MCF 10A (cell line): ENCODE measurements around the gene UBE2D4. TPM values are rescaled to one million over a fixed set of nuclear protein-coding genes. Genes with fewer than 3 reads are reported as not detected.
"Not testable (repeated sequence)": the region's sequence is repeated elsewhere in the genome, so short reads cannot be mapped to it uniquely, and the experiment has no call there.

Experiments used
- BruUV-seq: library from RNA; stranded (reverse); fragments of 400-500 nt; replicated peaks from 2 replicates; lab custom pipeline; 2021; lab: Mats Ljungman, UMichigan
- CTCF ChIA-PET: fragments of 300-600 bp; sonication (Branson Sonifier 250); formaldehyde crosslinking; extraction: SDS; loops from one replicate; lab custom pipeline; 2021; ENCODE audit warnings: antibody characterized with exemption, inconsistent platforms; lab: Yijun Ruan, JAX
- POLR2A ChIA-PET: fragments of 300-600, 350-650 bp; sonication (Branson Sonifier 250); formaldehyde crosslinking; extraction: SDS; loops from one replicate; lab custom pipeline; 2020; ENCODE audit warnings: antibody characterized with exemption, inconsistent platforms; lab: Yijun Ruan, JAX
- DNase-seq: peaks from one replicate; pipeline ENCODE4 v3.0.0-alpha.2; 2018; ENCODE audit not compliant: unreplicated experiment
- H3K27ac Mint-ChIP-seq: one replicate; pipeline ENCODE4 v1.8.0; 2022; ENCODE audit warnings: mild to moderate bottlenecking, low read depth, mixed read lengths; ENCODE audit not compliant: unreplicated experiment
- H3K27me3 Mint-ChIP-seq: one replicate; pipeline ENCODE4 v1.8.0; 2022; ENCODE audit warnings: mixed read lengths; ENCODE audit not compliant: insufficient read depth, unreplicated experiment
- H3K36me3 Mint-ChIP-seq: one replicate; pipeline ENCODE4 v1.8.0; 2022; ENCODE audit warnings: mild to moderate bottlenecking, moderate library complexity, mixed read lengths; ENCODE audit not compliant: insufficient read depth, unreplicated experiment
- H3K4me1 Mint-ChIP-seq: one replicate; pipeline ENCODE4 v1.8.0; 2022; ENCODE audit warnings: mixed read lengths; ENCODE audit not compliant: insufficient read depth, unreplicated experiment
- H3K4me3 Mint-ChIP-seq: one replicate; pipeline ENCODE4 v1.8.0; 2022; ENCODE audit warnings: mild to moderate bottlenecking, moderate library complexity, mixed read lengths; ENCODE audit not compliant: unreplicated experiment
- H3K9me3 Mint-ChIP-seq: one replicate; pipeline ENCODE4 v1.8.0; 2022; ENCODE audit warnings: mixed read lengths; ENCODE audit not compliant: unreplicated experiment
- intact Hi-C: fragments of 100-400 bp; cut with micrococcal nuclease; formaldehyde crosslinking; loops from 2 replicates; pipeline ENCODE4 v1.14.1; 2022
- total RNA-seq: library from RNA; stranded (reverse); gene quantifications from 2 replicates; pipeline ENCODE4 v1.2.3, GENCODE V29; 2022
- TF ChIP-seq, protein P1 (sequence below): fragments of 200-600 bp; IDR thresholded peaks from one replicate; pipeline ENCODE4 v1.8.0; 2022; ENCODE audit warnings: antibody characterized with exemption, mild to moderate bottlenecking; ENCODE audit not compliant: unreplicated experiment

The UBE2D4 gene
- total RNA-seq, 1 experiment from 2014 or later = 13.7 TPM

DNA sequence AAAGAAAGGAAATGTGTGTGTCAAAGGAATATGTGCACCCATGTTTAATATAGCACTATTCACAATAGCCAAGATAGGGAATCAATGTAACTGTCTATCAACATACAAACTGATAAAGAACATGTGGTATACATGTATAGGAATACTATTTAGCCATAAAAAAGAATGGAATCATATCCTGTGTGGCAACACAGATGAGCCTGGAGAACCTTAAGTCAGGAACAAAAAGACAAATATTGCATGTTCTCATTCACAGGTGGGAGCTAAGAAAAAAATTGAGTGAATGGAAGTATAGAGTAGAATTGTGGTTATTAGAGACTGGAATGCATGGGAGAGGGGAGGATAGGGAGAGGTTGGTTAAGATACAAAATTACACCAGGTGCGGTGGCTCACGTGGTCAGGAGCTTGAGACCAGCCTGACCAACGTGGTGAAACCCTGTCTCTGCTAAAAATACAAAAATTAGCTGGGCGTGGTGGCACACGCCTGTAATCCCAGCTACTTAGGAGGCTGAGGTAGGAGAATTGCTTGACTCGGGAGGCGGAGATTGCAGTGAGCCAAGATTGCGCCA is 30.3 kb upstream of the UBE2D4 start:
- no peaks in the 10 kb centered on the region for H3K27me3 Mint-ChIP-seq
- H3K27ac Mint-ChIP-seq = no peak overlapping the region
- H3K36me3 Mint-ChIP-seq = peaks cover 38% of the 10 kb centered on the region
- intact Hi-C loops = no loop called here
- no TSS peak for BruUV-seq
- ChIA-PET CTCF (interaction anchor here (0.6 kb wide), 1 partner anchor 54 kb away, joined by 3 read pairs; no protein-coding TSS in a partner anchor), POLR2A (interaction anchor here (1.4 kb wide), 1 partner anchor 12 kb away, joined by 4 read pairs; no protein-coding TSS in a partner anchor)
- peaks cover 21% of the 10 kb centered on the region for H3K4me1 Mint-ChIP-seq
- peaks cover 7% of the 10 kb centered on the region for H3K9me3 Mint-ChIP-seq
- TF ChIP-seq, protein P1, sequence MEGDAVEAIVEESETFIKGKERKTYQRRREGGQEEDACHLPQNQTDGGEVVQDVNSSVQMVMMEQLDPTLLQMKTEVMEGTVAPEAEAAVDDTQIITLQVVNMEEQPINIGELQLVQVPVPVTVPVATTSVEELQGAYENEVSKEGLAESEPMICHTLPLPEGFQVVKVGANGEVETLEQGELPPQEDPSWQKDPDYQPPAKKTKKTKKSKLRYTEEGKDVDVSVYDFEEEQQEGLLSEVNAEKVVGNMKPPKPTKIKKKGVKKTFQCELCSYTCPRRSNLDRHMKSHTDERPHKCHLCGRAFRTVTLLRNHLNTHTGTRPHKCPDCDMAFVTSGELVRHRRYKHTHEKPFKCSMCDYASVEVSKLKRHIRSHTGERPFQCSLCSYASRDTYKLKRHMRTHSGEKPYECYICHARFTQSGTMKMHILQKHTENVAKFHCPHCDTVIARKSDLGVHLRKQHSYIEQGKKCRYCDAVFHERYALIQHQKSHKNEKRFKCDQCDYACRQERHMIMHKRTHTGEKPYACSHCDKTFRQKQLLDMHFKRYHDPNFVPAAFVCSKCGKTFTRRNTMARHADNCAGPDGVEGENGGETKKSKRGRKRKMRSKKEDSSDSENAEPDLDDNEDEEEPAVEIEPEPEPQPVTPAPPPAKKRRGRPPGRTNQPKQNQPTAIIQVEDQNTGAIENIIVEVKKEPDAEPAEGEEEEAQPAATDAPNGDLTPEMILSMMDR = no peak
- no peak for DNase-seq
- H3K4me3 Mint-ChIP-seq = no peak overlapping the region

DNA sequence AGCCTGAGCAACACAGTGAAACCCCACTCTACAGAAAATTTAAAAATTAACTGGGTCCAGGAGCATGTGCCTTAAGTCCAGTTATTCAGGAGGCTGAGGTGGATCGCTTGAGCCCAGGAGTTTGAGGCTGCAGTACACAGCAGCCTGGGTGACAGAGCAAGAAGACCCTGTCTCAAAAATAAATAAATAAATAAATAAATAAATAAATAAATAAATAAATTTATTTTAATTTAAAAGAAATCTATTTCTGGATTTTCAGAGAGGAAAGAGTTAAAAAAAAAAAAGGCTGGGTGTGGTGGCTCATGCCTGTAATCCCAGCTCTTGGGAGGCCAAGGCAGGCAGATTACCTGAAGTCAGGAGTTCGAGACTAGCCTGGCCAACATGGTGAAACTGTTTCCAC is 27.7 kb upstream of the UBE2D4 start:
- Mint-ChIP-seq H3K4me1 (peaks cover 33% of the 10 kb centered on the region), H3K36me3 (peaks cover 23% of the 10 kb centered on the region)
- H3K9me3 Mint-ChIP-seq, H3K27ac Mint-ChIP-seq, intact Hi-C loops, H3K27me3 Mint-ChIP-seq, DNase-seq, CTCF ChIA-PET, BruUV-seq, H3K4me3 Mint-ChIP-seq: not testable (repeated sequence)
- POLR2A ChIA-PET = interaction anchor here (1.0 kb wide), 1 partner anchor 28 kb away, joined by 5 read pairs; the partner anchor contains the start of gene UBE2D4

- DNase-seq = no peak
- intact Hi-C loops = no loop called here
- no peaks in the 10 kb centered on the region for H3K27me3 Mint-ChIP-seq
- peaks cover 13% of the 10 kb centered on the region for H3K36me3 Mint-ChIP-seq
- H3K4me3 Mint-ChIP-seq = no peak overlapping the region
- ChIA-PET POLR2A (interaction anchor here (3.0 kb wide), 1 partner anchor 34 kb away, joined by 29 read pairs; the partner anchor contains the start of gene MRPS24), CTCF (interaction anchor here (0.6 to 0.9 kb wide), 3 partner anchors 9 to 190 kb away, joined by 3 read pairs; no protein-coding TSS in a partner anchor)
- BruUV-seq = no TSS peak
- H3K9me3 Mint-ChIP-seq = no peaks in the 10 kb centered on the region
- peaks cover 34% of the 10 kb centered on the region for H3K4me1 Mint-ChIP-seq
- TF ChIP-seq, protein P1 = no peak
- no peak overlapping the region for H3K27ac Mint-ChIP-seq
Observed at GRCh38 chr7:43902542-43903054, 23.6 kb upstream of the UBE2D4 start.

DNA sequence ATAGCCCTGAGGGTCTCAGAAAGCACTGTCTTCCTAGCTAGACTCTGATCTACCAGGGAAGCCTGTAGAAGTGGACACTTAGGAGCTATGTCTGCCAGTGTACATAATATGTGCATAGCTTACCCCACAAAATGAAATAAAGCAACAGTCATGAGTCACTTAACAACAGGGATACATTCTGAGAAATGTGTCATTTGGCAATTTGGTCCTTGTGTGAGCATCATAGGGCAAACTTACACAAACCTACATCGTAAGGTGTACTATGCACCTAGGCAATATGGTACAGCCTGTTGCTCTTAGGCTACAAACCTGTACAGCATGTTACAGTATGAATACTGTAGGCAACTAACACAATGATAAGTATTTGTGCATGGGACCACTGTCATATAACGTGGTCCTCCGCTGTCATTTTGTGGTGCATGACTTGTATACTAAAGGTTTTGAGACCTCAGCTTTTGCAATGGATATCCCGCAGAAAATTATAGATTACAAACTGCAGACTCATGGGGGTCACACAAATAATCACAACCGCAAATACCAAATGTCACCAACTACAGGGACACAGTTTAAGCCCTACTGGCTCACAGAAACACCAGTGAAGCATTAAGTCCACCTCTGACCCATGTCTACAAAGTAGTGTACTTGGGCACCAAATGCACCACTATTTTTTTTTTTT is 21.6 kb upstream of the UBE2D4 start:
- ChIA-PET CTCF (interaction anchor here (0.8 to 0.9 kb wide), 2 partner anchors 22 to 115 kb away, joined by 3 read pairs; no protein-coding TSS in a partner anchor), POLR2A (interaction anchor here (0.6 to 3.0 kb wide), 13 partner anchors 7 to 322 kb away, joined by 3 to 29 read pairs (median 5); partner anchors contain the start of genes MRPS24, STK17A and UBE2D4)
- TF ChIP-seq, protein P1 = no peak
- H3K9me3 Mint-ChIP-seq = no peaks in the 10 kb centered on the region
- BruUV-seq = no TSS peak
- H3K36me3 Mint-ChIP-seq = peaks cover 6% of the 10 kb centered on the region
- H3K27ac Mint-ChIP-seq = peak overlapping the region; percentile 94
- intact Hi-C loops = loop anchor here (1.0 kb wide), 1 partner anchor 31 kb away; no protein-coding TSS in a partner anchor
- H3K4me3 Mint-ChIP-seq = peak overlapping the region; percentile 84
- H3K27me3 Mint-ChIP-seq = no peaks in the 10 kb centered on the region
- H3K4me1 Mint-ChIP-seq = peaks cover 34% of the 10 kb centered on the region
- DNase-seq = peak; percentile 47
